WTC11 (cell line): ENCODE measurements around the gene FES. TPM values are rescaled to one million over a fixed set of nuclear protein-coding genes. Genes with fewer than 3 reads are reported as not detected.
A peak's percentile ranks its signal among the peaks of the same experiment; 100 is the strongest.

ENCODE experiments used
- ATAC-seq: fragments of 200-7000 bp; cut with Tn5 transposase; 2 replicates; pipeline ENCODE4 v1.10.0; 2021; ENCODE audit warnings: mild to moderate bottlenecking, moderate library complexity
- CTCF ChIA-PET: fragments of 300-600 bp; sonication (Branson Sonifier 250); formaldehyde crosslinking; loops from one replicate; lab custom pipeline; 2021; ENCODE audit warnings: antibody characterized with exemption; lab: Charles Lee
- POLR2A ChIA-PET: fragments of 350-600 bp; sonication (Branson Sonifier 250); formaldehyde crosslinking; loops from one replicate; lab custom pipeline; 2021; ENCODE audit warnings: antibody characterized with exemption; lab: Charles Lee
- DNase-seq: peaks from one replicate; pipeline ENCODE4 v3.0.0; 2021; ENCODE audit warnings: low spot score
- H3K27ac Mint-ChIP-seq: 2 replicates; pipeline ENCODE4 v1.8.0; 2021; ENCODE audit warnings: mixed read lengths
- H3K27me3 Mint-ChIP-seq: 2 replicates; pipeline ENCODE4 v1.8.0; 2021; ENCODE audit warnings: low read depth, mild to moderate bottlenecking, moderate library complexity, mixed read lengths
- H3K36me3 Mint-ChIP-seq: 2 replicates; pipeline ENCODE4 v1.8.0; 2021; ENCODE audit warnings: mixed read lengths
- H3K4me1 Mint-ChIP-seq: 2 replicates; pipeline ENCODE4 v1.8.0; 2022; ENCODE audit warnings: mixed read lengths
- H3K4me3 Mint-ChIP-seq: 2 replicates; pipeline ENCODE4 v1.8.0; 2021; ENCODE audit warnings: mild to moderate bottlenecking, moderate library complexity, mixed read lengths
- H3K9me3 Mint-ChIP-seq: 2 replicates; pipeline ENCODE4 v1.8.0; 2021; ENCODE audit warnings: mixed read lengths
- E2F1 ChIP-seq: sonication (generic); formaldehyde crosslinking; IDR thresholded peaks from 2 replicates; pipeline ENCODE4 v1.8.0; 2022; ENCODE audit warnings: mild to moderate bottlenecking, missing genetic modification reagents
- ELF4 ChIP-seq: sonication (generic); formaldehyde crosslinking; IDR thresholded peaks from 2 replicates; pipeline ENCODE4 v1.8.1; 2022; ENCODE audit warnings: low read depth, mild to moderate bottlenecking, moderate library complexity, missing genetic modification reagents
- FOXK1 ChIP-seq: sonication (generic); formaldehyde crosslinking; IDR thresholded peaks from 2 replicates; pipeline ENCODE4 v1.8.0; 2022; ENCODE audit warnings: mild to moderate bottlenecking, moderate library complexity, missing genetic modification reagents
- FOXP1 ChIP-seq: sonication (generic); formaldehyde crosslinking; IDR thresholded peaks from 2 replicates; pipeline ENCODE4 v1.8.0; 2022; ENCODE audit warnings: missing genetic modification reagents, mild to moderate bottlenecking, moderate library complexity, borderline replicate concordance
- MLX ChIP-seq: sonication (generic); formaldehyde crosslinking; IDR thresholded peaks from 2 replicates; pipeline ENCODE4 v1.8.1; 2023; ENCODE audit warnings: mild to moderate bottlenecking, missing genetic modification reagents, moderate library complexity
- PRRX2 ChIP-seq: fragments of 250-450 bp; sonication (Bioruptor Pico); IDR thresholded peaks from 2 replicates; pipeline ENCODE4 v1.8.0; 2021; ENCODE audit warnings: mild to moderate bottlenecking
- SP1 ChIP-seq: sonication (generic); formaldehyde crosslinking; conservative IDR thresholded peaks from 2 replicates; pipeline ENCODE4 v1.8.1; 2022; ENCODE audit warnings: missing genetic modification reagents
- TEAD4 ChIP-seq: sonication (generic); formaldehyde crosslinking; IDR thresholded peaks from 2 replicates; pipeline ENCODE4 v1.8.0; 2022; ENCODE audit warnings: mild to moderate bottlenecking, missing genetic modification reagents
- USF1 ChIP-seq: sonication (generic); formaldehyde crosslinking; IDR thresholded peaks from 2 replicates; pipeline ENCODE4 v1.8.0; 2022; ENCODE audit warnings: mild to moderate bottlenecking, missing genetic modification reagents
- ZBTB21 ChIP-seq: sonication (generic); formaldehyde crosslinking; IDR thresholded peaks from 2 replicates; pipeline ENCODE4 v1.8.1; 2023; ENCODE audit warnings: mild to moderate bottlenecking, missing genetic modification reagents, borderline replicate concordance
- ZNF121 ChIP-seq: sonication (generic); formaldehyde crosslinking; IDR thresholded peaks from 2 replicates; pipeline ENCODE4 v1.8.0; 2023; ENCODE audit warnings: missing genetic modification reagents
- ZNF317 ChIP-seq: sonication (generic); formaldehyde crosslinking; IDR thresholded peaks from 2 replicates; pipeline ENCODE4 v1.8.1; 2023; ENCODE audit warnings: low read depth, mild to moderate bottlenecking, moderate library complexity, missing genetic modification reagents, borderline replicate concordance
- ZNF423 ChIP-seq: fragments of 250-450 bp; sonication (Bioruptor Pico); IDR thresholded peaks from 2 replicates; pipeline ENCODE4 v2.1.2; 2022; ENCODE audit warnings: mild to moderate bottlenecking, moderate library complexity
- total RNA-seq: library from RNA; stranded (reverse); gene quantifications from 3 replicates; pipeline ENCODE4 v1.2.3, GENCODE V29; 2021
- TF ChIP-seq, protein P1 (sequence below): sonication (generic); formaldehyde crosslinking; IDR thresholded peaks from 2 replicates; pipeline ENCODE4 v1.8.1; 2023; ENCODE audit warnings: mild to moderate bottlenecking, moderate library complexity, missing genetic modification reagents
- TF ChIP-seq, protein P2 (sequence below): sonication (generic); formaldehyde crosslinking; IDR thresholded peaks from 2 replicates; pipeline ENCODE4 v1.8.1; 2023; ENCODE audit warnings: mild to moderate bottlenecking, missing genetic modification reagents
- TF ChIP-seq, protein P3 (sequence below): fragments of 250-450 bp; sonication (Bioruptor Pico); IDR thresholded peaks from 2 replicates; pipeline ENCODE4 v1.9.0; 2021; ENCODE audit warnings: mild to moderate bottlenecking
- TF ChIP-seq, protein P4 (sequence below): fragments of 250-450 bp; sonication (Bioruptor Pico); IDR thresholded peaks from 2 replicates; pipeline ENCODE4 v1.8.0; 2021; ENCODE audit warnings: mild to moderate bottlenecking

Gene FES
- total RNA-seq, 1 experiment from 2014 or later: 10.0 TPM

GRCh38 chr15:90902840-90903732 is 18.8 kb downstream of the FES start, which contains the start of gene MAN2A2:
TSS of gene MAN2A2 (plus strand) at chr15:90903302. CDS start at chr15:90904208, 906 bp downstream.
- peak within 1 kb of the TSS; percentile 41; the same call in 1 of the 2 replicates for H3K27ac Mint-ChIP-seq
- peaks cover 23% of the 10 kb centered on the region for H3K4me1 Mint-ChIP-seq
- H3K4me3 Mint-ChIP-seq: peak within 1 kb of the TSS; percentile 79
- peaks cover 26% of the 10 kb centered on the region for H3K27me3 Mint-ChIP-seq
- no peaks in the 10 kb centered on the region for H3K9me3 Mint-ChIP-seq
- peaks cover 7% of the 10 kb centered on the region for H3K36me3 Mint-ChIP-seq
- TF ChIP-seq, protein P1, sequence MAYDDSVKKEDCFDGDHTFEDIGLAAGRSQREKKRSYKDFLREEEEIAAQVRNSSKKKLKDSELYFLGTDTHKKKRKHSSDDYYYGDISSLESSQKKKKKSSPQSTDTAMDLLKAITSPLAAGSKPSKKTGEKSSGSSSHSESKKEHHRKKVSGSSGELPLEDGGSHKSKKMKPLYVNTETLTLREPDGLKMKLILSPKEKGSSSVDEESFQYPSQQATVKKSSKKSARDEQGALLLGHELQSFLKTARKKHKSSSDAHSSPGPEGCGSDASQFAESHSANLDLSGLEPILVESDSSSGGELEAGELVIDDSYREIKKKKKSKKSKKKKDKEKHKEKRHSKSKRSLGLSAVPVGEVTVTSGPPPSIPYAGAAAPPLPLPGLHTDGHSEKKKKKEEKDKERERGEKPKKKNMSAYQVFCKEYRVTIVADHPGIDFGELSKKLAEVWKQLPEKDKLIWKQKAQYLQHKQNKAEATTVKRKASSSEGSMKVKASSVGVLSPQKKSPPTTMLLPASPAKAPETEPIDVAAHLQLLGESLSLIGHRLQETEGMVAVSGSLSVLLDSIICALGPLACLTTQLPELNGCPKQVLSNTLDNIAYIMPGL (CRISPR knock-in tag): peak; percentile 81
- TF ChIP-seq E2F1 (no peak), FOXP1 (CRISPR knock-in tag) (0 out of 2 replicates have a peak, but pooled peaks have one; percentile 18), ZNF423 (CRISPR knock-in tag) (peak; percentile 52; the same call in 1 of the 2 replicates), USF1 (CRISPR knock-in tag) (0 out of 2 replicates have a peak, but pooled peaks have one; percentile 21), FOXK1 (CRISPR knock-in tag) (no peak)
- TF ChIP-seq, all 79 proteins: peak for 4
- peak; percentile 65 for DNase-seq
- ChIA-PET CTCF (interaction anchor here (0.6 to 7.3 kb wide), 24 partner anchors 8 to 627 kb away, joined by 3 to 194 read pairs (median 5); partner anchors contain the start of genes BLM, FES, HDDC3 and RCCD1), POLR2A (interaction anchor here (0.5 to 2.5 kb wide), 9 partner anchors 29 to 1028 kb away, joined by 3 to 17 read pairs (median 4); partner anchors contain the start of genes BLM, HDDC3, IQGAP1 and UNC45A)
- ATAC-seq: peak; percentile 43

DNA sequence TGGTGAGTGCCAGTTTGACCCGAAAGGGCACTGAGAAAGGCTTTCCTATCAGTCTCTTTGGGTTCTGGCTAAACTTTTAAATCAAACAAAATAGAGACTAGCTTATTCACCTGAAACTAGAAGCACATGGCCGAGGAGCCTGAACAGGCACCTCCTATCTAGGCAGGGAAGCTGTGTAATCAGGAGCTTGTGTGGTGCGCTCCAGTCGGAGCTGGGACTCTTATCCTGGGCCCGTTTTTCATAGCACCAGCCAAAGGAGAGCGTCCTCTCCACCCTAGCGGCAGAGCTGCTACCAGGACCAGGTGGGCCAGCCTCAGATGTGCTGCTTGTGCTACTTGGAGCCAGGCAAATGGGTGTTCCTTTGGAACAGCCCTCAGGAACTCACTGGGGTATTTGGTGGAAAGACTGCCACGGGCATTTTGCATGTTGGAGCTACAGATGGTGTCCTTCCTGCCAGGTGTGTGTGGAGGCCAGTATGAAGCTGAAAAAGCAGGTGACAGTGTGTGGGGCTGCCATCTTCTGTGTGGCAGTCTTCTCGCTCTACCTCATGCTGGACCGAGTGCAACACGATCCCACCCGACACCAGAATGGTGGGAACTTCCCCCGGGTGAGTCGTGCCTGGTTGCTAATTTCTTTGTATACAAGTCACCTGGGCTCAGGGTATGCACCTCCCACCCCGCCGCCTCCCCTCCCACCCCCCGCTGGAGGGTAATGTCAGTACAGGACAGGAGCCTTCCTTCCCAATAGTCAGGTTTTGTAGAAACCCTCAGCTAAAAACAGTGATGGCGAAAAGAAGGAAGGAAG is 19.6 kb downstream of the FES start:
- Mint-ChIP-seq H3K27ac (no peak overlapping the region), H3K4me3 (peak overlapping the region; percentile 79), H3K36me3 (peaks cover 7% of the 10 kb centered on the region), H3K27me3 (peaks cover 26% of the 10 kb centered on the region), H3K9me3 (no peaks in the 10 kb centered on the region), H3K4me1 (peaks cover 23% of the 10 kb centered on the region)
- TF ChIP-seq, protein P2, sequence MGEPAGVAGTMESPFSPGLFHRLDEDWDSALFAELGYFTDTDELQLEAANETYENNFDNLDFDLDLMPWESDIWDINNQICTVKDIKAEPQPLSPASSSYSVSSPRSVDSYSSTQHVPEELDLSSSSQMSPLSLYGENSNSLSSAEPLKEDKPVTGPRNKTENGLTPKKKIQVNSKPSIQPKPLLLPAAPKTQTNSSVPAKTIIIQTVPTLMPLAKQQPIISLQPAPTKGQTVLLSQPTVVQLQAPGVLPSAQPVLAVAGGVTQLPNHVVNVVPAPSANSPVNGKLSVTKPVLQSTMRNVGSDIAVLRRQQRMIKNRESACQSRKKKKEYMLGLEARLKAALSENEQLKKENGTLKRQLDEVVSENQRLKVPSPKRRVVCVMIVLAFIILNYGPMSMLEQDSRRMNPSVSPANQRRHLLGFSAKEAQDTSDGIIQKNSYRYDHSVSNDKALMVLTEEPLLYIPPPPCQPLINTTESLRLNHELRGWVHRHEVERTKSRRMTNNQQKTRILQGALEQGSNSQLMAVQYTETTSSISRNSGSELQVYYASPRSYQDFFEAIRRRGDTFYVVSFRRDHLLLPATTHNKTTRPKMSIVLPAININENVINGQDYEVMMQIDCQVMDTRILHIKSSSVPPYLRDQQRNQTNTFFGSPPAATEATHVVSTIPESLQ: no peak
- TF ChIP-seq ZNF121: peak; percentile 91
- no peak for TF ChIP-seq ZNF423 (CRISPR knock-in tag)
- no peak for TF ChIP-seq ZBTB21 (CRISPR knock-in tag)
- TF ChIP-seq ZNF317 (CRISPR knock-in tag): no peak
- 0 out of 2 replicates have a peak, but pooled peaks have one; percentile 27 for TF ChIP-seq SP1 (CRISPR knock-in tag)
- no peak for TF ChIP-seq ELF4 (CRISPR knock-in tag)
- TF ChIP-seq, protein P3, sequence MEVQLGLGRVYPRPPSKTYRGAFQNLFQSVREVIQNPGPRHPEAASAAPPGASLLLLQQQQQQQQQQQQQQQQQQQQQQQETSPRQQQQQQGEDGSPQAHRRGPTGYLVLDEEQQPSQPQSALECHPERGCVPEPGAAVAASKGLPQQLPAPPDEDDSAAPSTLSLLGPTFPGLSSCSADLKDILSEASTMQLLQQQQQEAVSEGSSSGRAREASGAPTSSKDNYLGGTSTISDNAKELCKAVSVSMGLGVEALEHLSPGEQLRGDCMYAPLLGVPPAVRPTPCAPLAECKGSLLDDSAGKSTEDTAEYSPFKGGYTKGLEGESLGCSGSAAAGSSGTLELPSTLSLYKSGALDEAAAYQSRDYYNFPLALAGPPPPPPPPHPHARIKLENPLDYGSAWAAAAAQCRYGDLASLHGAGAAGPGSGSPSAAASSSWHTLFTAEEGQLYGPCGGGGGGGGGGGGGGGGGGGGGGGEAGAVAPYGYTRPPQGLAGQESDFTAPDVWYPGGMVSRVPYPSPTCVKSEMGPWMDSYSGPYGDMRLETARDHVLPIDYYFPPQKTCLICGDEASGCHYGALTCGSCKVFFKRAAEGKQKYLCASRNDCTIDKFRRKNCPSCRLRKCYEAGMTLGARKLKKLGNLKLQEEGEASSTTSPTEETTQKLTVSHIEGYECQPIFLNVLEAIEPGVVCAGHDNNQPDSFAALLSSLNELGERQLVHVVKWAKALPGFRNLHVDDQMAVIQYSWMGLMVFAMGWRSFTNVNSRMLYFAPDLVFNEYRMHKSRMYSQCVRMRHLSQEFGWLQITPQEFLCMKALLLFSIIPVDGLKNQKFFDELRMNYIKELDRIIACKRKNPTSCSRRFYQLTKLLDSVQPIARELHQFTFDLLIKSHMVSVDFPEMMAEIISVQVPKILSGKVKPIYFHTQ (CRISPR knock-in tag): no peak
- no peak for TF ChIP-seq MLX (CRISPR knock-in tag)
- TF ChIP-seq, protein P4, sequence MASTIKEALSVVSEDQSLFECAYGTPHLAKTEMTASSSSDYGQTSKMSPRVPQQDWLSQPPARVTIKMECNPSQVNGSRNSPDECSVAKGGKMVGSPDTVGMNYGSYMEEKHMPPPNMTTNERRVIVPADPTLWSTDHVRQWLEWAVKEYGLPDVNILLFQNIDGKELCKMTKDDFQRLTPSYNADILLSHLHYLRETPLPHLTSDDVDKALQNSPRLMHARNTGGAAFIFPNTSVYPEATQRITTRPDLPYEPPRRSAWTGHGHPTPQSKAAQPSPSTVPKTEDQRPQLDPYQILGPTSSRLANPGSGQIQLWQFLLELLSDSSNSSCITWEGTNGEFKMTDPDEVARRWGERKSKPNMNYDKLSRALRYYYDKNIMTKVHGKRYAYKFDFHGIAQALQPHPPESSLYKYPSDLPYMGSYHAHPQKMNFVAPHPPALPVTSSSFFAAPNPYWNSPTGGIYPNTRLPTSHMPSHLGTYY (CRISPR knock-in tag): no peak
- no peak for TF ChIP-seq PRRX2
- TF ChIP-seq TEAD4 (CRISPR knock-in tag): no peak
- ATAC-seq (peak; percentile 62), DNase-seq (peak; percentile 58)
- ChIA-PET CTCF (interaction anchor here (0.6 to 7.3 kb wide), 19 partner anchors 9 to 841 kb away, joined by 3 to 194 read pairs (median 5); partner anchors contain the start of genes BLM, FES, HDDC3 and RCCD1), POLR2A (interaction anchor here (0.6 to 2.5 kb wide), 5 partner anchors 28 to 588 kb away, joined by 3 to 17 read pairs (median 5); partner anchors contain the start of genes HDDC3, IQGAP1 and UNC45A)
